Fibroblast of lung (primary cell): Measurements from ENCODE around the gene FBXL14. TPM values are rescaled to one million over a fixed set of nuclear protein-coding genes. Genes with fewer than 3 reads are reported as not detected.

ENCODE experiments used
- DNase-seq, 2 donors: peaks; one replicate each; pipeline versions ENCODE4 v3.0.0 to v3.0.0-alpha.2; 2010; ENCODE audit warnings: low read depth in 2 of 2
- H2AFZ ChIP-seq: 2 replicates; pipeline ENCODE4 v1.5.1; 2012; ENCODE audit warnings: low read length, control low read depth, inconsistent platforms
- H3K27ac ChIP-seq: 2 replicates; pipeline ENCODE4 v1.5.1; 2011; ENCODE audit warnings: low read length, control low read depth; ENCODE audit not compliant: insufficient read depth
- H3K27me3 ChIP-seq: 2 replicates; pipeline ENCODE4 v1.5.1; 2011; ENCODE audit warnings: mild to moderate bottlenecking, low read length; ENCODE audit not compliant: control insufficient read depth, insufficient read depth
- H3K36me3 ChIP-seq: 2 replicates; pipeline ENCODE4 v1.5.1; 2011; ENCODE audit warnings: low read length; ENCODE audit not compliant: control insufficient read depth, insufficient read depth
- H3K4me1 ChIP-seq: 2 replicates; pipeline ENCODE4 v1.5.1; 2011; ENCODE audit warnings: low read length; ENCODE audit not compliant: control insufficient read depth, insufficient read depth; ENCODE audit errors: extremely low read depth
- H3K4me2 ChIP-seq: 2 replicates; pipeline ENCODE4 v1.5.1; 2011; ENCODE audit warnings: low read length, control low read depth; ENCODE audit not compliant: insufficient read depth; ENCODE audit errors: extremely low read depth
- H3K4me3 ChIP-seq, 4 experiments: fragments of 200-600 bp in 1 of 4; sonication (generic) in 1 of 4; replicated peaks in 1 of 4; 2 replicates each; pipeline ENCODE4 v1.5.1; 2011 to 2016; ENCODE audit warnings: low read length in 4 of 4, low read depth in 3 of 4, mild to moderate bottlenecking in 3 of 4, control low read depth in 2 of 4, inconsistent platforms in 1 of 4, mixed read lengths in 1 of 4; ENCODE audit not compliant: insufficient read depth in 1 of 4; ENCODE audit errors: control extremely low read depth in 1 of 4
- H3K79me2 ChIP-seq: 2 replicates; pipeline ENCODE4 v1.5.1; 2012; ENCODE audit warnings: mild to moderate bottlenecking, low read length, inconsistent platforms; ENCODE audit not compliant: control insufficient read depth, insufficient read depth
- H3K9ac ChIP-seq: 2 replicates; pipeline ENCODE4 v1.5.1; 2011; ENCODE audit warnings: mild to moderate bottlenecking, low read length, control low read depth; ENCODE audit not compliant: insufficient read depth
- H3K9me3 ChIP-seq: 2 replicates; pipeline ENCODE4 v1.5.1; 2012; ENCODE audit warnings: low read depth, low read length; ENCODE audit not compliant: control insufficient read depth, insufficient read depth
- H4K20me1 ChIP-seq: 2 replicates; pipeline ENCODE4 v1.5.1; 2011; ENCODE audit warnings: low read length; ENCODE audit not compliant: control insufficient read depth, insufficient read depth; ENCODE audit errors: extremely low read depth
- CTCF ChIP-seq, 2 donors: IDR thresholded peaks in 1 of 2; conservative IDR thresholded peaks in 1 of 2; 1 replicate in 1 of 2; 2 replicates in 1 of 2; pipeline ENCODE4 v1.5.1; 2011 to 2012; ENCODE audit warnings: low read length in 2 of 2, control low read depth in 1 of 2, inconsistent platforms in 1 of 2, low read depth in 1 of 2, mild to moderate bottlenecking in 1 of 2
- EZH2 ChIP-seq: IDR thresholded peaks from 2 replicates; pipeline ENCODE4 v1.5.1; 2012; ENCODE audit warnings: low read length, control low read depth, mild to moderate bottlenecking; ENCODE audit errors: missing control alignments
- polyA plus RNA-seq, 2 donors: library from polyadenylated mRNA; depleted of rRNA in 1 of 2; stranded (reverse) in 1 of 2; unstranded in 1 of 2; fragments of >200 nt; gene quantifications; 2 replicates each; pipeline ENCODE4 v1.2.1, GENCODE V29; 2011 to 2012; ENCODE audit warnings: missing spikeins in 1 of 2
- total RNA-seq: library from RNA; depleted of rRNA; stranded (reverse); fragments of >200 nt; gene quantifications from 2 replicates; pipeline ENCODE4 v1.2.1, GENCODE V29; 2014

The FBXL14 gene
- total and polyA plus RNA-seq, 2 donors (not counting 1 experiment from before 2014, with no cell fraction given): 2.6 to 6.4 TPM

GRCh38 chr12:1583421-1584078, 10.8 kb downstream of the FBXL14 start:
- TF ChIP-seq CTCF (conservative IDR thresholded peaks at IDR 0.05 in 1 of 2, IDR thresholded peaks at IDR 0.05 in 1 of 2; ENCODE audit: low read depth in 1 of 2, low read length in 2 of 2) (peak; percentile 90 to 95), EZH2 (no peak)
- Histone ChIP-seq H3K4me3 (peak overlapping the region in 3 of 4 experiments; percentile 2 to 39 (median 12)), H4K20me1 (no peaks in the 10 kb centered on the region), H3K4me1 (peaks cover 16% of the 10 kb centered on the region), H2AFZ (no peak overlapping the region), H3K27ac (no peak overlapping the region), H3K4me2 (peak overlapping the region; percentile 73), H3K27me3 (no peaks in the 10 kb centered on the region), H3K79me2 (peaks cover 73% of the 10 kb centered on the region), H3K36me3 (no peaks in the 10 kb centered on the region), H3K9ac (no peak overlapping the region), H3K9me3 (no peaks in the 10 kb centered on the region)
- DNase-seq: peak; percentile 79 to 94

- Histone ChIP-seq H3K27me3 (no peaks in the 10 kb centered on the region), H3K4me3 (no peak overlapping the region), H3K4me1 (peaks cover 14% of the 10 kb centered on the region), H4K20me1 (no peaks in the 10 kb centered on the region), H3K79me2 (peaks cover 74% of the 10 kb centered on the region), H3K9me3 (no peaks in the 10 kb centered on the region), H3K27ac (peak overlapping the region; percentile 1), H3K9ac (no peak overlapping the region), H3K36me3 (no peaks in the 10 kb centered on the region), H2AFZ (no peak overlapping the region), H3K4me2 (no peak overlapping the region)
- TF ChIP-seq EZH2 (no peak), CTCF (conservative IDR thresholded peaks at IDR 0.05 in 1 of 2, IDR thresholded peaks at IDR 0.05 in 1 of 2; ENCODE audit: low read depth in 1 of 2, low read length in 2 of 2) (no peak)
- DNase-seq: no peak
These were observed 11.7 kb downstream of the FBXL14 start for GRCh38 chr12:1582709-1583050.

GRCh38 chr12:1581973-1582708, 12.2 kb downstream of the FBXL14 start:
- no peaks in the 10 kb centered on the region for H3K27me3 ChIP-seq
- DNase-seq: peak in 1 of 2 donors; percentile 56
- H3K9ac ChIP-seq: no peak overlapping the region
- H3K4me1 ChIP-seq: peaks cover 18% of the 10 kb centered on the region
- no peak overlapping the region for H3K4me3 ChIP-seq
- TF ChIP-seq EZH2 (no peak), CTCF (conservative IDR thresholded peaks at IDR 0.05 in 1 of 2, IDR thresholded peaks at IDR 0.05 in 1 of 2; ENCODE audit: low read depth in 1 of 2, low read length in 2 of 2) (no peak)
- no peaks in the 10 kb centered on the region for H3K9me3 ChIP-seq
- H3K4me2 ChIP-seq: no peak overlapping the region
- peaks cover 72% of the 10 kb centered on the region for H3K79me2 ChIP-seq
- H4K20me1 ChIP-seq: no peaks in the 10 kb centered on the region
- no peak overlapping the region for H2AFZ ChIP-seq
- peak overlapping the region; percentile 39 for H3K27ac ChIP-seq
- no peaks in the 10 kb centered on the region for H3K36me3 ChIP-seq
